ENCODE measurements around the gene ADD2. TPM values are rescaled to one million over a fixed set of nuclear protein-coding genes. Genes with fewer than 3 reads are reported as not detected.
"Not testable (repeated sequence)": the region's sequence is repeated elsewhere in the genome, so short reads cannot be mapped to it uniquely, and the experiment has no call there.

Gene ADD2
- total and polyA plus RNA-seq, 2 experiments from 2014 or later, result 34.6 to 223 TPM

DNA sequence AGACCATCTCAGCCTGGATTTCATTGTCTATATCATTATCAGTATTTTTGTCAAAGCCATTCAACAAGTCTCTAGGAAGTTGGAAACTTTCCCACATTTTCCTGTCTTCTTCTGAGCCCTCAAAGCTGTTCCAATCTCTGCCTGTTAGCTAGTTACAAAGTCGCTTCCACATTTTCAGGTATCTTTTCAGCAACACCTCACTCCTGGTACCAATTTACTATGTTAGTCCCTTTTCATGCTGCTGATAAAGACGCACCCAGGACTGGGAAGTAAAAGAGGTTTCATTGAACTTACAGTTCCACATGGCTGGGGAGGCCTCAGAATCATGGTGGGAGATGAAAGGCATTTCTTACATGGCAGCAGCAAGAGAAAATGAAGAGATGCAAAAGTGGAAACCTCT is 31.7 kb upstream of the ADD2 start:
- peaks cover 12% of the 10 kb centered on the region for H3K4me1 Mint-ChIP-seq
- H3K9me3 Mint-ChIP-seq, result peaks cover 19% of the 10 kb centered on the region
- no peak overlapping the region for H3K27ac ChIP-seq (ENCODE audit: low read depth)
- H3K36me3 Mint-ChIP-seq (ENCODE audit: low read depth), result peaks cover 7% of the 10 kb centered on the region
- H3K4me1 ChIP-seq (ENCODE audit: insufficient read depth), result peaks cover 3% of the 10 kb centered on the region; the same call in 1 of the 2 replicates
- DNase-seq (ENCODE audit: low spot score), result no peak
- no peak overlapping the region for H2AFZ ChIP-seq
- TF ChIP-seq ZNF331 (CRISPR knock-in tag; IDR thresholded peaks at IDR 0.05; ENCODE audit: low read depth) (no peak), JUNB (IDR thresholded peaks at IDR 0.05; ENCODE audit: unreplicated experiment) (no peak), EZH2phosphoT487 (IDR thresholded peaks at IDR 0.05; ENCODE audit: unreplicated experiment) (no peak), POLR2AphosphoS5 (IDR thresholded peaks at IDR 0.05; ENCODE audit: low read depth) (no peak), CREB1 (CRISPR knock-in tag; IDR thresholded peaks at IDR 0.05; ENCODE audit: low read depth) (no peak), ZNF114 (CRISPR knock-in tag; IDR thresholded peaks at IDR 0.05) (no peak)
- H3K4me3 Mint-ChIP-seq, result no peak overlapping the region
- H3K79me2 ChIP-seq (replicated peaks; ENCODE audit: insufficient read depth), result no peaks in the 10 kb centered on the region
- no peaks in the 10 kb centered on the region for H3K9me2 ChIP-seq (ENCODE audit: insufficient read depth)
- peaks cover 15% of the 10 kb centered on the region for H3K27me3 Mint-ChIP-seq (ENCODE audit: insufficient read depth, low read depth, poor library complexity)
- H3K27me3 ChIP-seq (ENCODE audit: insufficient read depth), result peaks cover 30% of the 10 kb centered on the region; the same call in 1 of the 2 replicates
- ATAC-seq, result no peak
- H3K36me3 ChIP-seq (ENCODE audit: insufficient read depth), result no peaks in the 10 kb centered on the region
- H4K20me1 ChIP-seq (replicated peaks; ENCODE audit: insufficient read depth), result no peaks in the 10 kb centered on the region
- H3F3A ChIP-seq (replicated peaks; ENCODE audit: low read depth), result no peaks in the 10 kb centered on the region
- H3K4me3 ChIP-seq, result no peak overlapping the region
- no peak overlapping the region for H3K4me2 ChIP-seq
- no peak overlapping the region for H3K27ac Mint-ChIP-seq

DNA sequence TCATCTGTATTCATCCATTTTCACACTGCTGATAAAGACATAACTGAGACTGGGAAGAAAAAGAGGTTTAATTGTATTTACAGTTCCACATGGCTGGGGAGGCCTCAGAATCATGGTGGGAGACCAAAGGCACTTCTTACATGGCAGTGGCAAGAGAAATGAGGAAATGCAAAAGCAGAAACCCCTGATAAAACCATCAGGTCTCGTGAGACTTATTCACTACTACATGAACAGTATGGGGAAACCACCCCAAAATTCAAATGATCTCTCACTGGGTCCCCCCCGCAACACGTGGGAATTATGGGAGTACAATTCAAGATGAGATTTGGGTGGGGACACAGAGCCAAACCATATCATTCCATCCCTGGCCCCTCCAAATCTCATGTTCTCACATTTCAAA is 30.0 kb upstream of the ADD2 start:
- DNase-seq (ENCODE audit: low spot score); H3K27ac Mint-ChIP-seq; H3K9me2 ChIP-seq (ENCODE audit: insufficient read depth); H3K4me2 ChIP-seq; H2AFZ ChIP-seq; H3K27ac ChIP-seq (ENCODE audit: low read depth); ATAC-seq; H3K4me1 ChIP-seq (ENCODE audit: insufficient read depth); H3K36me3 ChIP-seq (ENCODE audit: insufficient read depth); H4K20me1 ChIP-seq (replicated peaks; ENCODE audit: insufficient read depth); H3K79me2 ChIP-seq (replicated peaks; ENCODE audit: insufficient read depth); H3F3A ChIP-seq (replicated peaks; ENCODE audit: low read depth); H3K4me3 Mint-ChIP-seq; H3K4me3 ChIP-seq; H3K36me3 Mint-ChIP-seq (ENCODE audit: low read depth): not testable (repeated sequence)
- H3K27me3 ChIP-seq (ENCODE audit: insufficient read depth), result peaks cover 46% of the 10 kb centered on the region
- H3K4me1 Mint-ChIP-seq, result peaks cover 12% of the 10 kb centered on the region
- H3K27me3 Mint-ChIP-seq (ENCODE audit: insufficient read depth, low read depth, poor library complexity), result peaks cover 15% of the 10 kb centered on the region
- H3K9me3 Mint-ChIP-seq, result peaks cover 19% of the 10 kb centered on the region

DNA sequence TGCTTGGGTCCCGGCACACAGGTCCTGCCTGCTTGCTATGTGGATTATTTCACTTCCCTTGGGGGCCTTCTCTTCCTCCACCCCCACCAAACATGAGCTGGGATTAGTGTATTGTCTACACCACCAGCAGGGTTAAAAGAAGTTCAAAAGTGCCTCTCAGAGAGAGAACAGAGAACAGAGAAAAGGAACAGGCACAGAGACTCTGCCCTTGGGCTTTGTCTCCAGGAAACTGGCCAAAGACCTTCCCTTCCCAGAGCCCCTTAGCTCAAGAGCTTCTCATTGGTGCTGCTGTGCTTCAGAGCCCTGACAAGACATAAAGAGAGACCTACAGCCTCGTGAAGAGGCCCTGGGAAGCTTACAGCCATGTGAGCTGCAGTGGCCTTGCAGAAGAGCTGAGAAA is 29.5 kb upstream of the ADD2 start:
- DNase-seq (ENCODE audit: low spot score), result no peak
- peaks cover 19% of the 10 kb centered on the region for H3K9me3 Mint-ChIP-seq
- no peak for ATAC-seq
- H3K4me1 Mint-ChIP-seq, result peaks cover 12% of the 10 kb centered on the region
- Histone ChIP-seq H3K79me2 (replicated peaks; ENCODE audit: insufficient read depth) (no peaks in the 10 kb centered on the region), H3K9me2 (ENCODE audit: insufficient read depth) (no peaks in the 10 kb centered on the region), H3K36me3 (ENCODE audit: insufficient read depth) (no peaks in the 10 kb centered on the region), H3K4me1 (ENCODE audit: insufficient read depth) (peaks cover 3% of the 10 kb centered on the region; the same call in 1 of the 2 replicates), H3K4me3 (no peak overlapping the region), H2AFZ (no peak overlapping the region), H3F3A (replicated peaks; ENCODE audit: low read depth) (no peaks in the 10 kb centered on the region), H3K4me2 (no peak overlapping the region), H4K20me1 (replicated peaks; ENCODE audit: insufficient read depth) (0 out of 2 replicates have a peak, but pooled peaks cover 3% of the 10 kb centered on the region), H3K27ac (ENCODE audit: low read depth) (no peak overlapping the region), H3K27me3 (ENCODE audit: insufficient read depth) (peaks cover 51% of the 10 kb centered on the region)
- H3K27me3 Mint-ChIP-seq (ENCODE audit: insufficient read depth, low read depth, poor library complexity), result peaks cover 18% of the 10 kb centered on the region
- no peak overlapping the region for H3K27ac Mint-ChIP-seq
- no peak overlapping the region for H3K4me3 Mint-ChIP-seq
- peaks cover 7% of the 10 kb centered on the region for H3K36me3 Mint-ChIP-seq (ENCODE audit: low read depth)
- TF ChIP-seq, protein P1, sequence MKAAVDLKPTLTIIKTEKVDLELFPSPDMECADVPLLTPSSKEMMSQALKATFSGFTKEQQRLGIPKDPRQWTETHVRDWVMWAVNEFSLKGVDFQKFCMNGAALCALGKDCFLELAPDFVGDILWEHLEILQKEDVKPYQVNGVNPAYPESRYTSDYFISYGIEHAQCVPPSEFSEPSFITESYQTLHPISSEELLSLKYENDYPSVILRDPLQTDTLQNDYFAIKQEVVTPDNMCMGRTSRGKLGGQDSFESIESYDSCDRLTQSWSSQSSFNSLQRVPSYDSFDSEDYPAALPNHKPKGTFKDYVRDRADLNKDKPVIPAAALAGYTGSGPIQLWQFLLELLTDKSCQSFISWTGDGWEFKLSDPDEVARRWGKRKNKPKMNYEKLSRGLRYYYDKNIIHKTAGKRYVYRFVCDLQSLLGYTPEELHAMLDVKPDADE (IDR thresholded peaks at IDR 0.05), result no peak
- TF ChIP-seq, protein P2, sequence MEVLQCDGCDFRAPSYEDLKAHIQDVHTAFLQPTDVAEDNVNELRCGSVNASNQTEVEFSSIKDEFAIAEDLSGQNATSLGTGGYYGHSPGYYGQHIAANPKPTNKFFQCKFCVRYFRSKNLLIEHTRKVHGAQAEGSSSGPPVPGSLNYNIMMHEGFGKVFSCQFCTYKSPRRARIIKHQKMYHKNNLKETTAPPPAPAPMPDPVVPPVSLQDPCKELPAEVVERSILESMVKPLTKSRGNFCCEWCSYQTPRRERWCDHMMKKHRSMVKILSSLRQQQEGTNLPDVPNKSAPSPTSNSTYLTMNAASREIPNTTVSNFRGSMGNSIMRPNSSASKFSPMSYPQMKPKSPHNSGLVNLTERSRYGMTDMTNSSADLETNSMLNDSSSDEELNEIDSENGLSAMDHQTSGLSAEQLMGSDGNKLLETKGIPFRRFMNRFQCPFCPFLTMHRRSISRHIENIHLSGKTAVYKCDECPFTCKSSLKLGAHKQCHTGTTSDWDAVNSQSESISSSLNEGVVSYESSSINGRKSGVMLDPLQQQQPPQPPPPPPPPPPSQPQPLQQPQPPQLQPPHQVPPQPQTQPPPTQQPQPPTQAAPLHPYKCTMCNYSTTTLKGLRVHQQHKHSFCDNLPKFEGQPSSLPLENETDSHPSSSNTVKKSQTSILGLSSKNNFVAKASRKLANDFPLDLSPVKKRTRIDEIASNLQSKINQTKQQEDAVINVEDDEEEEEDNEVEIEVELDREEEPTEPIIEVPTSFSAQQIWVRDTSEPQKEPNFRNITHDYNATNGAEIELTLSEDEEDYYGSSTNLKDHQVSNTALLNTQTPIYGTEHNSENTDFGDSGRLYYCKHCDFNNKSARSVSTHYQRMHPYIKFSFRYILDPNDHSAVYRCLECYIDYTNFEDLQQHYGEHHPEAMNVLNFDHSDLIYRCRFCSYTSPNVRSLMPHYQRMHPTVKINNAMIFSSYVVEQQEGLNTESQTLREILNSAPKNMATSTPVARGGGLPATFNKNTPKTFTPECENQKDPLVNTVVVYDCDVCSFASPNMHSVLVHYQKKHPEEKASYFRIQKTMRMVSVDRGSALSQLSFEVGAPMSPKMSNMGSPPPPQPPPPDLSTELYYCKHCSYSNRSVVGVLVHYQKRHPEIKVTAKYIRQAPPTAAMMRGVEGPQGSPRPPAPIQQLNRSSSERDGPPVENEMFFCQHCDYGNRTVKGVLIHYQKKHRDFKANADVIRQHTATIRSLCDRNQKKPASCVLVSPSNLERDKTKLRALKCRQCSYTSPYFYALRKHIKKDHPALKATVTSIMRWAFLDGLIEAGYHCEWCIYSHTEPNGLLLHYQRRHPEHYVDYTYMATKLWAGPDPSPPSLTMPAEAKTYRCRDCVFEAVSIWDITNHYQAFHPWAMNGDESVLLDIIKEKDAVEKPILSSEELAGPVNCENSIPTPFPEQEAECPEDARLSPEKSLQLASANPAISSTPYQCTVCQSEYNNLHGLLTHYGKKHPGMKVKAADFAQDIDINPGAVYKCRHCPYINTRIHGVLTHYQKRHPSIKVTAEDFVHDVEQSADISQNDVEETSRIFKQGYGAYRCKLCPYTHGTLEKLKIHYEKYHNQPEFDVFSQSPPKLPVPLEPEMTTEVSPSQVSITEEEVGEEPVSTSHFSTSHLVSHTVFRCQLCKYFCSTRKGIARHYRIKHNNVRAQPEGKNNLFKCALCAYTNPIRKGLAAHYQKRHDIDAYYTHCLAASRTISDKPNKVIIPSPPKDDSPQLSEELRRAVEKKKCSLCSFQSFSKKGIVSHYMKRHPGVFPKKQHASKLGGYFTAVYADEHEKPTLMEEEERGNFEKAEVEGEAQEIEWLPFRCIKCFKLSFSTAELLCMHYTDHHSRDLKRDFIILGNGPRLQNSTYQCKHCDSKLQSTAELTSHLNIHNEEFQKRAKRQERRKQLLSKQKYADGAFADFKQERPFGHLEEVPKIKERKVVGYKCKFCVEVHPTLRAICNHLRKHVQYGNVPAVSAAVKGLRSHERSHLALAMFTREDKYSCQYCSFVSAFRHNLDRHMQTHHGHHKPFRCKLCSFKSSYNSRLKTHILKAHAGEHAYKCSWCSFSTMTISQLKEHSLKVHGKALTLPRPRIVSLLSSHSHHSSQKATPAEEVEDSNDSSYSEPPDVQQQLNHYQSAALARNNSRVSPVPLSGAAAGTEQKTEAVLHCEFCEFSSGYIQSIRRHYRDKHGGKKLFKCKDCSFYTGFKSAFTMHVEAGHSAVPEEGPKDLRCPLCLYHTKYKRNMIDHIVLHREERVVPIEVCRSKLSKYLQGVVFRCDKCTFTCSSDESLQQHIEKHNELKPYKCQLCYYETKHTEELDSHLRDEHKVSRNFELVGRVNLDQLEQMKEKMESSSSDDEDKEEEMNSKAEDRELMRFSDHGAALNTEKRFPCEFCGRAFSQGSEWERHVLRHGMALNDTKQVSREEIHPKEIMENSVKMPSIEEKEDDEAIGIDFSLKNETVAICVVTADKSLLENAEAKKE (CRISPR knock-in tag; IDR thresholded peaks at IDR 0.05), result no peak
- no peak for TF ChIP-seq ZNF114 (CRISPR knock-in tag; IDR thresholded peaks at IDR 0.05)
- no peak for TF ChIP-seq CREB1 (CRISPR knock-in tag; IDR thresholded peaks at IDR 0.05; ENCODE audit: low read depth)
- TF ChIP-seq POLR2AphosphoS5 (IDR thresholded peaks at IDR 0.05; ENCODE audit: low read depth), result no peak

Measured in GM23338 (cell line).